ENCODE measurements around the gene ZNF345.

Gene ZNF345

GRCh38 chr19:36850559-36851442 is at the start of gene ZNF345:
Gene ZNF345, plus strand, starts transcription at chr19:36850876. Its CDS starts 25,955 bp downstream, at chr19:36876831.
- peak; percentile 84 for DNase-seq

- DNase-seq = no peak
These were observed 45.3 kb upstream of the ZNF345 start for GRCh38 chr19:36805364-36805763.

GRCh38 chr19:36807029-36807428 is 43.6 kb upstream of the ZNF345 start:
- DNase-seq = no peak

- no peak for DNase-seq
These were observed 31.5 kb upstream of the ZNF345 start for GRCh38 chr19:36819130-36819630.

- DNase-seq = no peak
These were observed 28.9 kb upstream of the ZNF345 start for GRCh38 chr19:36821758-36822157.

- DNase-seq = no peak
These were observed 17.2 kb upstream of the ZNF345 start for GRCh38 chr19:36833430-36833829.

GRCh38 chr19:36837176-36837905 is 13.3 kb upstream of the ZNF345 start:
- no peak for DNase-seq

GRCh38 chr19:36837906-36838783 is 12.5 kb upstream of the ZNF345 start, which contains the start of gene ZNF790:
Gene ZNF790, minus strand, starts transcription at chr19:36838387. Its CDS starts 12,768 bp downstream, at chr19:36825619.
- DNase-seq = peak; percentile 86

- no peak for DNase-seq
These were observed 11.8 kb upstream of the ZNF345 start for GRCh38 chr19:36838784-36839324.

- DNase-seq = no peak
These were observed 2.7 kb upstream of the ZNF345 start for GRCh38 chr19:36847968-36848367.

- peak; percentile 90 for DNase-seq
These were observed 746 bp upstream of the ZNF345 start for GRCh38 chr19:36849701-36850558.

GRCh38 chr19:36851898-36852297 is 1.2 kb downstream of the ZNF345 start:
- no peak for DNase-seq

- DNase-seq = no peak
These were observed 26.6 kb downstream of the ZNF345 start for GRCh38 chr19:36876993-36877938.

GRCh38 chr19:36891768-36892357 is 41.2 kb downstream of the ZNF345 start:
- no peak for DNase-seq

GRCh38 chr19:36894849-36895383 is 44.2 kb downstream of the ZNF345 start:
- no peak for DNase-seq

- DNase-seq = no peak
These were observed 47.7 kb downstream of the ZNF345 start for GRCh38 chr19:36898422-36898821.

GRCh38 chr19:36915992-36916830 is 65.5 kb downstream of the ZNF345 start, which contains the start of the genes ZNF568 and ZNF829:
Gene ZNF568, plus strand, starts transcription at chr19:36916332. Its CDS starts 6,439 bp downstream, at chr19:36922771.
Gene ZNF829, minus strand, starts transcription at chr19:36916291. Its CDS starts 1,124 bp downstream, at chr19:36915167.
- peak; percentile 94 for DNase-seq

GRCh38 chr19:36916991-36917390 is 66.3 kb downstream of the ZNF345 start:
- DNase-seq = no peak
